Umbilical cord (tissue), 2 donors: ENCODE measurements around the gene FBXO41. TPM values are rescaled to one million over a fixed set of nuclear protein-coding genes. Genes with fewer than 3 reads are reported as not detected.

Experiments used
- DNase-seq: peaks from one replicate; pipeline ENCODE4 v3.0.0-alpha.2; 2015; ENCODE audit warnings: low spot score
- total RNA-seq: library from RNA; depleted of rRNA; stranded (reverse); fragments of >200 nt; gene quantifications from one replicate; pipeline ENCODE4 v1.2.3, GENCODE V29; 2014; ENCODE audit warnings: low replicate concordance; ENCODE audit not compliant: insufficient read depth

Gene FBXO41
- total RNA-seq, 1 donor from 2014 or later: 1.2 TPM

GRCh38 chr2:73246850-73247249 is 37.4 kb downstream of the FBXO41 start:
- DNase-seq: no peak

GRCh38 chr2:73244580-73244979 is 39.7 kb downstream of the FBXO41 start:
- no peak for DNase-seq

- DNase-seq: no peak
Measured at GRCh38 chr2:73243884-73244570, 40.3 kb downstream of the FBXO41 start.

- no peak for DNase-seq
Measured at GRCh38 chr2:73239776-73240175, 44.5 kb downstream of the FBXO41 start.

- no peak for DNase-seq
Measured at GRCh38 chr2:73238976-73239375, 45.3 kb downstream of the FBXO41 start.

GRCh38 chr2:73238149-73238548 is 46.1 kb downstream of the FBXO41 start:
- no peak for DNase-seq

- DNase-seq: no peak
Measured at GRCh38 chr2:73237168-73237567, 47.1 kb downstream of the FBXO41 start.

GRCh38 chr2:73235315-73236028 is 48.8 kb downstream of the FBXO41 start:
- DNase-seq: no peak

- DNase-seq: peak; percentile 96
Measured at GRCh38 chr2:73233932-73234832, 50.1 kb downstream of the FBXO41 start, which contains the start of gene CCT7. TSS of gene CCT7 (plus strand) at chr2:73234308. CDS start at chr2:73234379, 71 bp downstream.

GRCh38 chr2:73233154-73233931 is 50.9 kb downstream of the FBXO41 start, which contains the start of gene PRADC1:
TSS of gene PRADC1 (minus strand) at chr2:73233239. CDS start at chr2:73233160, 79 bp downstream.
- DNase-seq: peak; percentile 100

- no peak for DNase-seq
Measured at GRCh38 chr2:73232403-73233153, 51.7 kb downstream of the FBXO41 start.

GRCh38 chr2:73228631-73229030 is 55.6 kb downstream of the FBXO41 start:
- DNase-seq: no peak

- no peak for DNase-seq
Measured at GRCh38 chr2:73227086-73227485, 57.2 kb downstream of the FBXO41 start.

- no peak for DNase-seq
Measured at GRCh38 chr2:73225513-73226360, 58.5 kb downstream of the FBXO41 start.

- DNase-seq: no peak
Measured at GRCh38 chr2:73223821-73224220, 60.5 kb downstream of the FBXO41 start.

GRCh38 chr2:73218298-73218697 is 66.0 kb downstream of the FBXO41 start:
- DNase-seq: no peak

- no peak for DNase-seq
Measured at GRCh38 chr2:73217826-73218225, 66.5 kb downstream of the FBXO41 start.

GRCh38 chr2:73217160-73217559 is 67.1 kb downstream of the FBXO41 start:
- no peak for DNase-seq

GRCh38 chr2:73215254-73215653 is 69.0 kb downstream of the FBXO41 start:
- no peak for DNase-seq
